NK-92 treated with Interleukin-12 subunit alpha and Interleukin-12 subunit beta, amount 100 ng/mL, for 24 hours (cell line): ENCODE data around the gene SLC24A3.

Experiments
- DNase-seq: peaks from one replicate; lab custom pipeline; 2025; lab: John Stamatoyannopoulos, UW

SLC24A3 gene

GRCh38 chr20:19594896-19595295 is 382.5 kb downstream of the SLC24A3 start:
- DNase-seq: no peak

GRCh38 chr20:19598117-19598850 is 385.8 kb downstream of the SLC24A3 start:
- no peak for DNase-seq

DNA sequence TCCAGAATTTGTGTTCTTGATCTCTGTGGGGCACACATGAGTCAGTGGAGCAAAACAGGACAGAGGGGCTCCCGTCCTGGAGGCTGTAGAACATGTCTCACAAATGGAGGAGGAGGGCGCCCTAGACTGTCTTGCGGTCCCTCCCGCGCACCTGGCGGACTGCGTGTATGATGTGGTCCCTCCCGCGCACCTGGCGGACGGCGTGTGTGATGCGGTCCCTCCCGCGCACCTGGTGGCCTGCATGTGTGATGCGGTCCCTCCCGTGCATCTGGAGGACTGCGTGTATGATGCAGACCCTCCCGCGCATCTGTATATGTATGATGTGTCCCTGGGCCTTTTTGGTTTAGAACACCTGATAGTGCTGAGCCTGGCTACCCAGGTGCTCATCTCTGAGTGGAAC is 386.8 kb downstream of the SLC24A3 start:
- DNase-seq: no peak

DNA sequence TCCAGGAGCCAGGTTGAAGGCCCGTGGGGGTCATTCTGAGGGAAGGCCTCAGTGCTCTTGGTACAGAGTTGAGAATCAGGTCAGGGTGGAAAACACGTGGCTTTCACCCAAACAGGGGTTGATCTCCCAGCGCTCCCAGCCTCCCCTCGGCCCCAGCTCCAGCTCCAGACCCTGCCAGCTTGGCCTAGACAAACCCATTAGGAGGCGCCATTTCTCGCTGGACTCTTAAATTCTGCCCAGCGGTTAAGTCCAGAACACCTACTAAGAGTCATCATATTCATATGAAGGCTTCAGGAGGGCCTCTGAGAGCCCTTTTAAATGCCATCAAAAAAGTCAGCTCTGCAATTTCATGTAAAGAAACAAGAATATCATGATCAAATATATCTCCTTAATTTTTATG is 387.6 kb downstream of the SLC24A3 start:
- DNase-seq: no peak

DNA sequence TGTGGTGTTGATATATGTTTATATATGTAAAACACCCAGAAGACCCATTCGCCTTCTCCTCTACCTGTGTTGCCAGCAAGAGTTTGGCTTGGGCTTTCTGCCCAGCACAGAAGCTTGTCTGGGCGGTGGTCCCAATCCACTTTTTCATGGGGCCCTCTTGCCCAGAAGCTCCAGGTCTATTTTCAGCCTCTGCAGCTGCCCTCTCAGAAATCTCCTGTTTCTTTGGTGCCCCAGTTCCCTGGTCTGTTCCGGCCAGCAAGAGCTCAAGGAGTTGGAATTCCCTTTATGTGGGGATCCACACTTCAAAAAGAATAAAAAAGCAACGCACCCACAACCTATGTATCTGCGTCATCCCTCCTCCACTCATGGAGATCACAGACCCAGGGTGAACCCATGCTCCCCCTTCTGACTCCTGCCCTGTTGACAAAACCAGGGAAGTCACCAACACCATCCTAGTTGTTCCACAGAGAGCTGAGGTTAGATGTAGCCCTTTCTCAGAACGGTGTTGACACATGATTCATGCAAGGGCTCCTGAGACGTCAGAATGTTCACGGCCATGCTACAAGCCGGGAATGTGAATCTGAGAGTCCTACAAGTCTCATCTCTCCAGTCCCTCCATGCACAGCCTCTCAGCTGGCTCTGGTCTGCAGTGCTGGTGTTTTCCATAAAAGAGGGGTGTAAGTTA is 388.8 kb downstream of the SLC24A3 start:
- no peak for DNase-seq

DNA sequence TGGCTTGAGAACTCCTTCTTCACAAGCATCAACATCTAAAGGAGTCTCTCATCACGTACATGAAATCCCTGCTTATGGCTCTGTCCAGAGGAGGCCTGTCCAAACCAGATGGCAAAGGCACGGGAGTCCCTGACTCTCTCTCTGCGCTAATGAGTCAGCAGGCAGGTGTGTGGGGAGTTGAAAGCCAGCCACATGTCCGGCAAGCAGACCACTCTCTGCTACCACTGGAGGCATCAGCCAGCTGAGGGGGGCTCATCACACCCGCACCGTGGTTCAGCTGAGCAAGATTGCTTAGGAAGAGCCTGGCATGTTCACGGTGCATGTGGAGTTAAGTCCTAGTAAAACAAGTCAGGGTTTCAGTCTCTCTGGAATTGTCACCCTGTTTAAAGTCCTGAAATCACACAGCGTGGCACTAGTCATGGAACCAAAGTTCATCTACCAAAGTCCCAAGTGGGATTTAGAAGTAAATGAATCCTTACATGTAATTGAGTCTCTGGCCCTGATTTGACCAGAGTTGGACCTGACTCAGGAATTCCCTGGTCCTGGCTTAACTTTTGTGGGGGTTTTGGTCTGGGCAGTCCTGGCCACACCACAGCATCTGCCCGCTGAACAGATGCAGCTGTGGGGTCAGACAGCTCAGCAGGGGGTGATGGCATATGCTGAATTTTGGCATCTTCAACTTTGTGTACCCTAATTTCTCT is 390.4 kb downstream of the SLC24A3 start:
- DNase-seq: no peak

DNA sequence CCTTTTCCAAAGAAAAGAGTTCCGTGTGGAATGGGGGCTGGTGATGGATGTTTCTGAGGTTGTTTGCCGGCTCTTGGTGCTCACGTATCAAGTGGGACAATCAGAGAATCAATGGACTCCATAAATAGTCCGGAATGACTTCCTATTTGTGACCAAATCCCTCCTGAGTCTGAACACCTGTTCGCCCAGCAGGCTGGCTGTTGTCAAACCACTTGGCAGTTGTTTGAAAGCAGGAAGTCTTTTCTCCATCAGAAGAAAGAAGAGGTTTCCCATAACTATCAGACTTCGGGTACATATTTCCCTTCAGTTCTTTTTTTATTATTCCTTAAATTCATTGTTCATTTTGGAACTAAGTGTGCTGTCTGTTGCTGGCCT is 390.9 kb downstream of the SLC24A3 start:
- no peak for DNase-seq

GRCh38 chr20:19605786-19606485 is 393.5 kb downstream of the SLC24A3 start:
- no peak for DNase-seq

DNA sequence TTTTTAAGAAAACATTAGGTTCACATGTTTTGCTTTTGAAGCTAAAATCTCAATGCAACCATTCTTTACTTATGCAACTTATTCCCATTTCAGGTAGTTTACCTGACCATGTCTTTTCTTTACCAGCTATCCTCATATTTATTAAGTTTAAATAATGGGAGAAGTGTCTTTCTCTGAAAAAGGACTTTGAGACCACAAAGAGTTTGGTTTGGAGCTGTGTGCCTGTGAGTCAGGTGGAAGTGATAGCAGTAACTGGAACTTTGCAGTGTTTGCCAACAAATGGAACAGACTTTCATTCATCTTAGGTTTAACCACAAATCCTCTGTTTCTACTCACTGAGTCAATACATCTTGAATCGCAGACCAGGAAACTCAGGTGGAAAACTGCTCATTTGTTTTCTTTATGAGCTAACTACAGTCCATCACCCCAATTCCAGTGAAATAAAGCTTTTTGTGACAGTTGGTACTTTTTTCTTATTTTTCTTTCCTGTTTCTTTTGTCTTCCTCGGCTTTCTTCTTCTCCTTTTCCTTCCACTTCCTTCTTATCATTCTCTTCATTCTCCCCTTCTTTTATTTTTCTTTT is 397.3 kb downstream of the SLC24A3 start:
- no peak for DNase-seq

GRCh38 chr20:19615629-19616028 is 403.2 kb downstream of the SLC24A3 start:
- DNase-seq: no peak

DNA sequence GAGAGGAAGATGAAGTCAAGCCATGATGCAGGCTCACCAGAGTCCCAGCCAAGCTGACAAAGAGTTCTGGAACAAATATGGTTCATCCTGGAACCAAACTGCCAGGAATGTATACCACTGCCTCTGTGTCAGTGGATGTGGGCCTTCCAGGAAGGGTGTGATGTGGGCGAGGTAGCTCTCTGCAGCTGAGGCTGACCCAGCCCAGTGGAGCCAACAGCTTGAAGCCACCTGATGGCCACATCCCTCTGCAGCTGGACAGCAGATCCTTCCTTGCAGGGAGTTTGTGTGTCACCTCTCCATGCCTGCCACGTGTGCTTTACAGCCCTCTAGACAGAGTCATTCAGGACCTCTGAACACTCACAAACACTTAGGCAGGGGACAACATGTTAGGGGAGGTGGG is 403.6 kb downstream of the SLC24A3 start:
- no peak for DNase-seq

DNA sequence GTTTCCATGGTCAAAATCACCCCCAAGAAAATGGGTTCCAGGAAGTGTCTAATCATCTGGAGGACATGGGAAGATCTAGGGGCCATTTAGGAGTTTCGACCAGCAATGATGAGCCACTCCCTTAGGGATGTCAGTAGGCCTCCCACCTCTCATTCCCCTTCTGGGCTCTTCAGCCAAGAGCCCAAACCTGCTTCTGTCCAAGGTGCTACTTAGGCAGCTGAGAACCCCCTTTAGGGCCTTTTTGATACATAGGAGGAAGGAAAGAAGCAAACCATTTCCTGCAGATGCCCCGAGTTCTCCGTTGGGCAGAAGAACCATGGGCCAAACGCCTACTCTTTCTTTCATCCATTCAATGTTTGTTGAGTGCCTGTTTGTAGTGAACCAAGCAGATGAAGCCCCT is 404.2 kb downstream of the SLC24A3 start:
- DNase-seq: no peak

DNA sequence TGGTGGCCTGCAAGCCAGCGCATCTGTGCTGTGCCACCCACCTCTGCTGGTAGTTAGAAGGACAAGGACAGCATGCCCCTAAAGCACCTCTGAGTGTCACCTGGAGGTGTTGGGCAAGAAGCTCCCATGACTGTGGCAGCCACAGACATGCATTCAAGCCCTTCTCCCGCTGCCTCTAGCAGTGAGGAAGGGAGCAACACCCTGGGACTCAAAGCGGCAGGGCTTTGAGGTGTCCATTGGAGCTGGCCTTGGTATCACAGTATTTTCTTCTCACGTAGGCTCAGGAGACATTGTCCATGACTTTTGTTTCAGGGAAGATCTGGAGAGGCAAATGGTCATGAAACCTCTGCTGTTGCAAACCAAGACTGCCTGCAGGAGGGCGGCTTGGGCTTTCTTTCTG is 404.8 kb downstream of the SLC24A3 start:
- no peak for DNase-seq

- DNase-seq: no peak
Observed at GRCh38 chr20:19618711-19619110, 406.3 kb downstream of the SLC24A3 start.

- DNase-seq: no peak
Observed at GRCh38 chr20:19619904-19620430, 407.5 kb downstream of the SLC24A3 start.

GRCh38 chr20:19620446-19620845 is 408.0 kb downstream of the SLC24A3 start:
- DNase-seq: no peak

GRCh38 chr20:19621072-19621471 is 408.6 kb downstream of the SLC24A3 start:
- DNase-seq: no peak

GRCh38 chr20:19624221-19624965 is 412.0 kb downstream of the SLC24A3 start:
- no peak for DNase-seq

GRCh38 chr20:19625426-19625825 is 413.0 kb downstream of the SLC24A3 start:
- DNase-seq: no peak

DNA sequence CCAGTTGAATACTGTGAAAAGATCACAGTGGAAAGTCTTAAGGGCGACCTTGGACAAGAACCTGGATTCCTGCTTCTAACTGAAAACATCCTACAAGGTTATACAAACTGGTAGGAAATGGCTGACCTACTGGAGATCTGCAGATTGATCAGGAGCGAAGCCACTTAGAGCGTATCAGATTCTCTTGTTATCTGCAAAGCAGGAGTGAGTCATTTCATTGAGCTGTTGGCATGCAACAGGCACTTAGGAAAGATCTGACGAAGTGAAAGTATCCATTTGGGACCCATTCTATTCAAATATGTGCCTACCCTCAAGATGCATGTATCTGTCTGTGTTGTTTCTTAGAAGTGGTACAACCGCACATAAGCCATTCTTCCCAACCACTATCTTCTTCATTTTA is 414.5 kb downstream of the SLC24A3 start:
- DNase-seq: no peak

DNA sequence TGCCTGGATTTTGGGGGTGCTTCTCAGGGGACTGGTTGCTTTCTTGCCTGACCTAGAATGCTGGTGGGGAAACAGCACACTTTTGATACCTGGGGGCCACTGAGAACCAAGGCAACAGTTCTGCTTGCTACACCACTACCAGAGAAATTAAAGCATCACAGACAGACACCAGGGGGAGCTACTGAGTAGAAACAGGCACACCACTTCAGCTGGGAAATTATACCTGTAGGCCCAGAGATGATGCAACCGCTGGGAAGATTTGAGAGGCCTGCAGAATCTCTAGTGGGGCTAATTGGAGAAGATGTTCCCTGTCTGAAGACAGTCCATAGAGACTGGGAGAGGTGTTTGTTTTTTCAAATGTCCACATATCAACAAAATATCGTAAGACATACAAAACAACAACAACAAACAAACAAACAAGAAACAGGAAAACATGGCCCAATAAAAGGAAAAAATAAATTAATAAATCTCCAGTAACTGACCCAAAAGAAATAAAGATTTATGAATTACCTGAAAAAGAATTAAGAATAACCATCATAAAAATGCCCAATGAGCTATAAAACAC is 416.2 kb downstream of the SLC24A3 start:
- peak; percentile 24 for DNase-seq
